Neural progenitor cell (in vitro differentiated cells): ENCODE results near the gene ARHGAP42.

Experiments
- CTCF ChIP-seq: fragments of 200-600 bp; sonication (generic); IDR thresholded peaks from 2 replicates; pipeline ENCODE4 v1.5.1; 2017; ENCODE audit warnings: antibody characterized with exemption, mild to moderate bottlenecking
- EZH2 ChIP-seq: fragments of 200-600 bp; sonication (generic); IDR thresholded peaks from 2 replicates; pipeline ENCODE4 v1.6.1; 2017; ENCODE audit warnings: antibody characterized with exemption, mild to moderate bottlenecking, moderate library complexity
- EZH2phosphoT487 ChIP-seq: fragments of 200-600 bp; sonication (generic); IDR thresholded peaks from 2 replicates; pipeline ENCODE4 v1.6.1; 2017; ENCODE audit warnings: antibody characterized with exemption

DNA sequence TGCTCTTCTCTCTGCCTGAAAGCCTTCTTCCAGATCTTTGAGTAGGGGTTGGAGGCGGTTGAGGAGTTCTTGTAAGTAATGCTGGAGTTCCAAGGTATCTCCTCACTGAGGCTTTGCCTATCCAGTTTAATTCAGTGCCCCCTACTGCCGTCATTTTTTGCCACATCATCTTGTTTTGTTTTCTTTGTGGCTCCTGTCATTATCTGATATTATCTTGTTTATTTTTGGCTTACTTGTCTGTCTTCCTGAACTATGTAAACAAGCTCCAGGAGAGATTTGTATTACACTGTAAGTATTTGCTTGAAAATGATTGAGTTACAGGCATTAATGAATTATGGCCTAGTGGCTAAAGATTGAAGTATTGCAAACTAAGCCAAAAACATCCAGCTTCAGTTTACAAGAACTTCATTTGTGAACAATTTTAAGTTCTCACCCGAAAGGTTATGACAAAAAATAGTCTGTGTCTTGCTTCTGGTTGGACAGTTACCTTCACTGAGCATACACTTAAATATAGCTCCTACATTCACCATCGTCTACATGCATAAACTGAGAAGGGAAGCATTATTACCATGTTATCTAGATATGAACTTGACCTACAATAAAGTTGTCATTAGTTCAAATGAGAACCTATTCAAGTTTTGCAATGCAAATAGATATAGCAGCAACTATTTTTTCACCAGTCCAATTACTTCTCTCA is 154.8 kb downstream of the ARHGAP42 start:
- no peak for TF ChIP-seq CTCF
- no peak for TF ChIP-seq EZH2
- TF ChIP-seq EZH2phosphoT487: no peak
